Measurements from ENCODE around the gene CARD16. TPM values are rescaled to one million over a fixed set of nuclear protein-coding genes. Genes with fewer than 3 reads are reported as not detected.

CARD16 gene
- total and polyA plus RNA-seq, 4 experiments from 2014 or later = 56.1 to 219 (median 125) TPM

- no peak overlapping the region for H3K4me3 ChIP-seq (ENCODE audit: low read length in 2 of 2)
- H3K9me3 ChIP-seq (ENCODE audit: control insufficient read depth in 1 of 2, low read length in 2 of 2) = no peaks in the 10 kb centered on the region
- ChIA-PET POLR2A (ENCODE audit: partially characterized antibody) (no interaction called here), CTCF (ENCODE audit: partially characterized antibody) (interaction anchor here (1.1 to 2.5 kb wide), 3 partner anchors 10 to 388 kb away, joined by 3 to 10 read pairs (median 7); no protein-coding TSS in a partner anchor)
- intact Hi-C loops (cut with micrococcal nuclease) = no loop called here
- Mint-ChIP-seq H3K4me3 (no peak overlapping the region), H3K4me1 (peaks cover 12 to 20% (median 13%) of the 10 kb centered on the region in 4 donors), H3K9me3 (no peaks in the 10 kb centered on the region), H3K36me3 (no peaks in the 10 kb centered on the region), H3K27me3 (no peaks in the 10 kb centered on the region), H3K27ac (no peak overlapping the region)
- H3K27me3 ChIP-seq (ENCODE audit: insufficient read depth, low read length) = no peaks in the 10 kb centered on the region
- no peak for DNase-seq
- H3K27ac ChIP-seq (ENCODE audit: low read depth, low read length) = no peak overlapping the region
- H3K36me3 ChIP-seq (ENCODE audit: insufficient read depth, low read length) = no peaks in the 10 kb centered on the region
- no peaks in the 10 kb centered on the region for H3K4me1 ChIP-seq (ENCODE audit: insufficient read depth, low read length)
Measured at GRCh38 chr11:104997288-104997687, 47.8 kb downstream of the CARD16 start.

GRCh38 chr11:104995001-104995408 lies 50.1 kb downstream of the CARD16 start:
- H3K27me3 Mint-ChIP-seq = no peaks in the 10 kb centered on the region
- no peaks in the 10 kb centered on the region for H3K4me1 ChIP-seq (ENCODE audit: insufficient read depth, low read length)
- no peak overlapping the region for H3K27ac ChIP-seq (ENCODE audit: low read depth, low read length)
- H3K27ac Mint-ChIP-seq = no peak overlapping the region
- ChIA-PET CTCF (ENCODE audit: partially characterized antibody) (no interaction called here), POLR2A (ENCODE audit: partially characterized antibody) (no interaction called here)
- peaks cover 0 to 2% (median 0%) of the 10 kb centered on the region in 8 donors for H3K9me3 Mint-ChIP-seq
- intact Hi-C loops (cut with micrococcal nuclease) = no loop called here
- no peaks in the 10 kb centered on the region for H3K9me3 ChIP-seq (ENCODE audit: control insufficient read depth in 1 of 2, low read length in 2 of 2)
- H3K36me3 Mint-ChIP-seq = no peaks in the 10 kb centered on the region
- H3K27me3 ChIP-seq (ENCODE audit: insufficient read depth, low read length) = no peaks in the 10 kb centered on the region
- peak overlapping the region in 1 of 8 donors; percentile 5 for H3K4me3 Mint-ChIP-seq
- H3K4me1 Mint-ChIP-seq = peaks cover 4 to 13% (median 8%) of the 10 kb centered on the region in 4 donors
- H3K4me3 ChIP-seq (ENCODE audit: low read length in 2 of 2) = no peak overlapping the region
- DNase-seq = no peak
- H3K36me3 ChIP-seq (ENCODE audit: insufficient read depth, low read length) = no peaks in the 10 kb centered on the region

GRCh38 chr11:104992781-104993180 lies 52.4 kb downstream of the CARD16 start:
- CTCF ChIA-PET (ENCODE audit: partially characterized antibody) = no interaction called here
- peaks cover 0 to 3% of the 10 kb centered on the region in 2 donors for H3K36me3 Mint-ChIP-seq

GRCh38 chr11:104991994-104992393 lies 53.1 kb downstream of the CARD16 start:
- Histone ChIP-seq H3K27me3 (ENCODE audit: insufficient read depth, low read length) (no peaks in the 10 kb centered on the region), H3K36me3 (ENCODE audit: insufficient read depth, low read length) (no peaks in the 10 kb centered on the region), H3K9me3 (ENCODE audit: control insufficient read depth in 1 of 2, low read length in 2 of 2) (no peaks in the 10 kb centered on the region), H3K27ac (ENCODE audit: low read depth, low read length) (no peak overlapping the region), H3K4me1 (ENCODE audit: insufficient read depth, low read length) (no peaks in the 10 kb centered on the region), H3K4me3 (ENCODE audit: low read length in 2 of 2) (no peak overlapping the region)
- Mint-ChIP-seq H3K27me3 (peaks cover 0 to 2% of the 10 kb centered on the region in 2 donors), H3K9me3 (peaks cover 0 to 10% (median 7%) of the 10 kb centered on the region in 8 donors), H3K4me3 (no peak overlapping the region), H3K36me3 (peaks cover 0 to 3% of the 10 kb centered on the region in 2 donors), H3K4me1 (peaks cover 4 to 13% (median 8%) of the 10 kb centered on the region in 4 donors), H3K27ac (no peak overlapping the region)
- no peak for DNase-seq
- intact Hi-C loops (cut with micrococcal nuclease) = no loop called here
- CTCF ChIA-PET (ENCODE audit: partially characterized antibody) = no interaction called here
- POLR2A ChIA-PET (ENCODE audit: partially characterized antibody) = no interaction called here

More at GRCh38 chr11:104992781-104993180, 52.4 kb downstream of the CARD16 start:
- no peak for DNase-seq
- Mint-ChIP-seq H3K27me3 (no peaks in the 10 kb centered on the region), H3K9me3 (peaks cover 0 to 10% (median 5%) of the 10 kb centered on the region in 8 donors), H3K27ac (no peak overlapping the region), H3K4me1 (peaks cover 4 to 13% (median 8%) of the 10 kb centered on the region in 4 donors), H3K4me3 (no peak overlapping the region)
- Histone ChIP-seq H3K27me3 (ENCODE audit: insufficient read depth, low read length) (no peaks in the 10 kb centered on the region), H3K36me3 (ENCODE audit: insufficient read depth, low read length) (no peaks in the 10 kb centered on the region), H3K4me1 (ENCODE audit: insufficient read depth, low read length) (no peaks in the 10 kb centered on the region), H3K4me3 (ENCODE audit: low read length in 2 of 2) (no peak overlapping the region), H3K9me3 (ENCODE audit: control insufficient read depth in 1 of 2, low read length in 2 of 2) (no peaks in the 10 kb centered on the region), H3K27ac (ENCODE audit: low read depth, low read length) (no peak overlapping the region)
- POLR2A ChIA-PET (ENCODE audit: partially characterized antibody) = no interaction called here
- intact Hi-C loops (cut with micrococcal nuclease) = no loop called here

Other genes with a start within 250 kb of the CARD16 start
- gene CASP12, start 146.9 kb downstream of the CARD16 start, total RNA-seq = not detected
- gene CASP12, start 146.9 kb downstream of the CARD16 start, polyA plus RNA-seq = under 1 TPM in 1 of 2 donors, not detected in 1; 0.28 TPM
- gene CASP4, start 76.8 kb downstream of the CARD16 start, total RNA-seq = 10 to 100 TPM; 97.9 to 98.4 TPM
- gene CASP4, start 76.8 kb downstream of the CARD16 start, polyA plus RNA-seq = 100 to 1,000 TPM; 107 to 115 TPM
- gene CASP5, start 22.2 kb downstream of the CARD16 start, total RNA-seq = not detected
- gene CASP5, start 22.2 kb downstream of the CARD16 start, polyA plus RNA-seq = not detected
- gene CASP1, start 10.2 kb downstream of the CARD16 start, total RNA-seq = 10 to 100 TPM; 74.8 to 96.8 TPM
- gene CASP1, start 10.2 kb downstream of the CARD16 start, polyA plus RNA-seq = 100 to 1,000 TPM; 126 to 195 TPM
- not detected for gene CARD18, start 94.4 kb upstream of the CARD16 start, total RNA-seq
- gene CARD18, start 94.4 kb upstream of the CARD16 start, polyA plus RNA-seq = not detected